ENCODE results near the gene GNAL.

The GNAL gene

DNA sequence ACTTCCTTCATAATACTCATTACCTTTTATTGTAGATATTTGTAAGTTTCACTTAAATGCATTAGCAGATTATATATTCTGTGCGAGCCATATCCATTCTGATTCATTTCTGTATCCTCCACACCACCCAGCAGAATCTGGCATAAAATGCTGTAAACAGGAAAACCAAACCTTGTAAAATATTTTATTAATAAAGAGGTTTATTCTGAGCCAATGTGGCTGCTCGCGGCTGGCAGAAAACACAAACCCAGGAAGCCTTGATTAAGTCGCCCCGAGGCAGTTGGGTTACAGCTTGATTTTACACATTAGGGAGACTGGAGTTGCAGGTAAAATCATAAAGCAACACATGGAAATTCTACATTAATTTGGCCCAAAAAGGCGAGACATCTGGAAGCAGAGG is 40.5 kb downstream of the GNAL start:
- DNase-seq: no peak

DNA sequence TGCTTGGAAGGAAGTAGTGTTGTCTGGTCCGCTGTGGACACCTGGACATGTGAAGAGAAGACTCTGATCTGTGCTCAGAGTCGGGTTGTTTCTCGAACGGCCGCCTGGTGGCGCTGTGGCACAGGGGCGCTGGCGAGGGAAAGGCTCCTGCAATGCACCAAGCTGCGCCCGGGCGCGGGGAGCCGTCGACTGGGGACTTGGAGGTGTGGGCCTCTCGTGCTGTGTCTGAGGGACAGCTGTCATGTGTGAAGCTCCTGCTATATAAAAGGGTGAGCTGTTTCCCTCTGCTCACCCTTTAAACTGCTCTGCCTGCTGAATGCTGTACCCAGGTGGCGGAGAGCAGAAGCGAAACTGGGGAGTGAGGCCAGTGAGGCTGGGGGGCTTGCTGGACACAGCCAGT is 44.0 kb downstream of the GNAL start:
- peak in 4 of 5 donors; percentile 35 to 55 (median 47) for DNase-seq

DNA sequence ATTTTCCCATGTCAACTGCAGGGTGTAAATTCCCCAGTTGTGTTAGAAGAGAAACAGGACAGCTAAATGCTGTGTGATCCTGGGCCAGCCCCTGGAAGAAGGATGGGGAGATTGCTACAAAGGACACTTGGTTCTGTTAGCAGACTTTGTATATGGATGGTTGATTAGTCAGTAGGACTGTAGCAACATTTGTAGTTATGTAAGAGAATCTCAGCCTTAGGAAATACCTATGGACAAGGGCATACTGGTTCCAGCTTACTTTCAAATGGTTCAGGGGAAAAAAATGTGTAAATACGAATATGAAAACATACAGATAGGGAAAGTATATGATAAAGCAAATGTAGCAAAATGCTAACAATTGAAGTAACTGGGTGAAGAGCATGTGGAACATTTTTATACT is 47.6 kb downstream of the GNAL start:
- no peak for DNase-seq

DNA sequence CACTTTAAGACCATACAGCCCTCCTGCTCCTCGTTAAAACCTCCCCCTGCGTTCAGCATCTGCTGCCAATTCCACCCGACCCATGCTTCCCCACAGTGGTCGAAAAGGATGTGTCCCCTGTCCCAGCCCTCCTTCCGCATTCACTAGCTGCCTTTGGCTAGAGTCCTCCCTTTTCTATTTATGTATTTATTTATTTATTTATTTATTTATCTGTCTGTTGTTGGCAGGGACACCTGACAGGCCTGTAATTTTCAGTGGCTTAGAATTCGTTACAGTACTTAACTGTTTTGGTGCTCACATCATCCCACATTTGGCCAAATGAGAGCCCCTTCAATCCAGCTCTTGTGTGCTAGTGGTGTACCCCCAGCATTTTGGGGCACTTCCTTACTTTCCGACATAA is 50.8 kb downstream of the GNAL start:
- no peak for DNase-seq

DNA sequence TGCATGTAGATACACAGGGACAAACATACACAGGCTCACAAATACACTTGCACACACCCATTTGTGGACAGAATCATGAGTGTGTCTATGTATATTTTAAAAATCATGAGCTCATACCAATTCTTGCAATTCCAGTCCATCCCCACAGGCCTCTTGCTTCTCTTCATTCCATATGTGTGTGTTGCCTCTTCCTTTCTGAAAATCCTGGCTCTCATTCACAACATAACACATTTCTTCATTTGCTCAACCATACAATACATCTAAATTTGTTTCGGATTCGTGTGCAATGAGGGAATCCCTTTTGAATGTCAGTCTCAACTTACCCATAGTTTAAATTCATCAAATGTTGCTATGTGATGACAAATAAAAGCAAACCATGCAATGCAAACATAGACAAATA is 51.4 kb downstream of the GNAL start:
- no peak for DNase-seq

DNA sequence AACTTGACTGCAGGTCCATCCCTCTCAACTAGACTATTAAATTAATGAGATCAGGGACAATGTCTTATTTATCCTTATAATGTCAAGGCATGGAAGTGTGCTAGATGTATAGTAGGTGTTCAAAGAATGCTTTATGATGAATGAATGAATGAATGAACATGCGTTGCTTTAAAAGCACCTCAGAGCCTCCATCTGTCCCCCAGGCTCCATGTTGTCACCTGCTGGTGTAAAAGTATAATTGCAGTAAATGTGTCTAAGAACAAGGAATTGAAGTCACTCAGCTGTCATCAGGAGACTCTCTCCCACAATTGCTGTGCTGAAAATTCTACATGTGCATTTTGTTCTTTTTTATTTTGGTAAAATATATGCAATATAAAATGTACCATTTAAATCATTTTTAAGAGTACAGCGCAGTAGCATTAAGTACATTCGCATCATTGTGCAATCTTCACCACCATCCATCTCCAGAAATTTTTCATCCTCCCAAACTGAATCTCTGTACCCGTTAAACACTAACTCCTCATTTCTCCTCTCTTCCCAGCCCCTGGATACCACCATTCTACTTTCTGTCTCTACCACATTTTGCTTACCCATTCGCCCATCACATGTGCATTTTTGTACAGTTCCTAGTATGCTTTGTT is 52.6 kb downstream of the GNAL start:
- peak in 1 of 5 donors; percentile 9 for DNase-seq

DNA sequence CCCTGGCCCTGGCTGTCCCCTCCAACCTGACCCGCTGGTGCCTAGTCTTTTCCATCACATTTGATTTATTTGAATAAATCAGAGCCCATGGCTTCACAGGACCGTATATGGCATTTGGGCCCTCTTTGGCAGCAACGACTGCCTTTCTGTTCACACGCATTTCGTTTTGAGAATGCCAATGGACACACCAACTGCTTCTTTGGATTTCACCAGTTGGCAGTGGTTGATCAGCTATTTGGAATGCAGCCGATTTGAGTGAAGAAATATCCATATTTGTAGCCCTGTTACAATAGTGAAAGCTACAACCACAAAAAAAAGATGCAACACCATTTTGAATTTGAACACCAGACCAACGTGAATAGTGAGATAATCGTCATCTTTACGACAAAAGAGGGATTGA is 56.5 kb downstream of the GNAL start:
- DNase-seq: no peak

DNA sequence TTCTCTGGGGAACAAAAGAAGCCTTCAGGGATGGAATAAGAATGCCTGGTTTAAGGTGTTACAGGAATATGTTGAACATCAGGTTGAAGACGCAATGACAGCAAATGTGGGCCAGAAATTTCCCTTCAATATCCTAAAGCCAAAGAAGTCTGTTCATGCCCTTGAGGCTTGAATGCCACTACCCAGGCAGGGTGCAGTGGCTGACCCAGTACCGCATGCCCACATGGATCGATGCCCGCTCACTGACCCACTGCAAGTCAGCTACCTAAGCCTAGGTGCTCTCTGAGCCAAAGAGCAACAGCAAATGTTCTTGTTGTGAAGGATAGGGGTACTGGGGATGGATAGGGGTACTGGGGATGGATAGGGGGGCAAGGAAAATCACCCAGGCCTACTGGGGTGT is 58.2 kb downstream of the GNAL start:
- DNase-seq: no peak

DNA sequence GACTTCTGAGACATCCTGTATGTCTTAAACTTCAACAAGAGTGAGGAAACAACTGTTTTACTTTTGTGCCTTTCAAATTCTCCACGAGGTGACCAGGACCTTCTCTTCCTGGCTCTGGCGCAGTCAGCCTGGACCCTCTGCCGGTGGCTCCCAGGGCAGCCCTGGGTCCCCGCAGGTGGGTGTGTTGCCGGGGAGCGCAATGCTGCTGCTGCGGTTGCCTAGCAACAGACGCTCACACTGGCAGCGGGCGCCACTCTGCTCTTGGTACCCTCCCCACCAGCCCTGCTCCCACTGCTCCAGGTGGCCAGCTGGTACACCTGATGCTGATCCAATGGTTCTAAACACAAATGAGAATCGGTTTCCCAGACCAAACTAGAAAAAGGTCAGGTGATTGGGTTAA is 58.7 kb downstream of the GNAL start:
- no peak for DNase-seq

DNA sequence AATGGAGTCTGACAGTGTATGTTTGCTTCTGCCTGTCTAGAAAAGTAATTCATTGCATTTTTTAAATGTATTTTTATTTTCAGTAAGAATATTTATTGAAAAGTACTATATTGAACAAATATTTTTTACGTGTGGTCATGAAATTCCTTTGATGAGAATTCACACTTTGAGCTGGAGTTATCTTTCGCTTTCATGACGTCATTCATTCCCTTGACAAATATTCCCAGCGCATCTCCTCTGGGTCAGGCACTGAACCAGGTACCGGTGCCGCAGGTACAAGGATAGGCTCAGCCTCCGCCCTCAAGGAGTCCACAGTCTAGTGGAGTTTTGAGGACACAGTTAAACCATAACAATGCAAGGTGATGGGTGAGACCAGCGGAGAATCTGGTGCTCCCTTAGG is 60.2 kb downstream of the GNAL start:
- DNase-seq: no peak

DNA sequence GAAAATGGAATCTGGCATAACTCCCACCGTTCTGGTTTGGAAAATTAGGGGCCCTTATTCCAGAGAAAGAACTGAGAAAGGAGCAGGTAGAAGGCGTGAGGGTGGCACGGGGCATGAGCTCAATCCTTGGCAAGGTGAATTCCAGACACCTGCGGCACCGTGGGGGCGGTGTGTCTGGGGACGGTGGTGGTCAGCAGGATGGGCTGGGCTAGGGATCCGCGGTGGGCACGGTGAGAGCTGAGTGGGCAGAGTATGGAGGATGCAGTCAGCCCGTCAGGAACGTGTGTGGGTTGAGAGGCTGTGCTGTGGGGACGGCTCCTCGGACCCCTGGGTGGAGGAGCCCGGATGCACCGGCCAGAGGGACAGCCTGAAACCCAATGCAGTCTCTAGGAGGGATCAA is 61.1 kb downstream of the GNAL start:
- no peak for DNase-seq

DNA sequence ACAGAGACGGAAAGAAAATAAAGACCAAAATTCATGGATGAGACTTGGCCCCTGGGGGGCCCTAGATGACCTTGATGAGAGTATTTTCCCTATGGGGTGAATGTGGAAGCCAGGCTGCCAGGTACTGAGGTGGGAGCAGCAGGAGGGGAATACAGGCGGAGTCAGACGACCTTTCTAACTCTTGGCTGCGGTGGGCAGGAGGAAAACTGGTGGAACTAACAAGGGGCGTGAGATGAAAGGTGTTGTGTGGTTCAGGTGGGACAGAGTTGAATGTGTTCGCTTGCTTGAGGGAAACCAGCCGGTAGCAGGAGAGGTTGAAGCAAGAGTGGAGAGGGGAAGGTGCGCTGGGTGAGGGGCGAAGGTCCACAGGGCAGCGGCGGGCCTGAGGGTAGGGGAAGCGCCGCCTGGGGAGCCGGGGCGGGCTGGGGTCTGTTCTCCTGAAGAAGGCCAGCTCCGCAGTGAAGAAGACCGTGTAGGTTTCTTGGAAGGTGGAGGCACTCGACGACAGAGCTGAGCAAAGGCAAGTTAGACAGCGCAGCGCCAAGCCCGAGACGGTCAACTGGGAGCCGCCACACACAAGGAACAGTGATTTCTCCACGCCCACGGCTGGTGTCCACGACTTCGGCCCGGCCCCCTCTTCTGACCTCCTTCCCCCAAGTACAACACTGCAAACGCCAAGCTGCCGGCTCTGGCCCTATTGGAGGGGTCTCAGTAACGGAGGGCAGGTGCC is 61.7 kb downstream of the GNAL start:
- no peak for DNase-seq

DNA sequence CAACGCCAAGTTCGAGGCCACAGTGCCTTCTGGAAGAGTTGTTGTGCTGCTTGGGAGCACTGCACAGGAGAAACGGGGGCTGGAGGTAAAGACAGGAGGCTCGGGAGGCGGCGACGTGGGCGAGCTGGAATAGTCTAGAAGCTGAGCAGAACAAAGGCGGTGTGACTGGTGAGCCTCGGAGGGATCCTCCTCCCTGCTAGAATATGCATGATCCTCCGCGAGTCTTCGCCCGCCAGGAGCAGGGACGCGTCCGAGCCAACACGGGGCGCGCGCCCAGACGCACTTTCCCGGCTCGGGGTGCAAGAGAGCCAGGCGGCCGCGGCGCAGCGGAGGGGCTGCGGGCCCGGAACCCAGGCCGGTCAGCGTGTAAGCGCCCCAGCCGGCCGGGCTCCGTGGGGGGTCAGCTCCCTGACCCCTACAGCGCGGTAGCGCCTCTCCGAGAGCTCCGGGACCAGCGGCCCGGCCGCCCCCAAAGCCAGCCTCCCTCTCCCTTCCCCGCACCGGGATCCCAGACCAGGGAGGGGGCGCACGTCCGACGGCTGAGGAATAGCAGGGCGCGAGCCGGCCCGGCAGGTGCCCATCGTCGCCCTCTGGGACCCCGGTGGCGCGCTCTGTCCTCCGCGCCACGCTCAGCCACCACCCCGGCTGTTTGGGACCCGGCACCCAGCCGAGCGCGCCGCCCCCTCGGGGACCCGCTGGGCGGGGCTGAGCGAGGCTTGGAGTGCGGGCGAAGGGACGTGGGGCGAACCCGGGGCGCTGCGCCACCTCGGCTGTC is 62.5 kb downstream of the GNAL start:
- no peak for DNase-seq

DNA sequence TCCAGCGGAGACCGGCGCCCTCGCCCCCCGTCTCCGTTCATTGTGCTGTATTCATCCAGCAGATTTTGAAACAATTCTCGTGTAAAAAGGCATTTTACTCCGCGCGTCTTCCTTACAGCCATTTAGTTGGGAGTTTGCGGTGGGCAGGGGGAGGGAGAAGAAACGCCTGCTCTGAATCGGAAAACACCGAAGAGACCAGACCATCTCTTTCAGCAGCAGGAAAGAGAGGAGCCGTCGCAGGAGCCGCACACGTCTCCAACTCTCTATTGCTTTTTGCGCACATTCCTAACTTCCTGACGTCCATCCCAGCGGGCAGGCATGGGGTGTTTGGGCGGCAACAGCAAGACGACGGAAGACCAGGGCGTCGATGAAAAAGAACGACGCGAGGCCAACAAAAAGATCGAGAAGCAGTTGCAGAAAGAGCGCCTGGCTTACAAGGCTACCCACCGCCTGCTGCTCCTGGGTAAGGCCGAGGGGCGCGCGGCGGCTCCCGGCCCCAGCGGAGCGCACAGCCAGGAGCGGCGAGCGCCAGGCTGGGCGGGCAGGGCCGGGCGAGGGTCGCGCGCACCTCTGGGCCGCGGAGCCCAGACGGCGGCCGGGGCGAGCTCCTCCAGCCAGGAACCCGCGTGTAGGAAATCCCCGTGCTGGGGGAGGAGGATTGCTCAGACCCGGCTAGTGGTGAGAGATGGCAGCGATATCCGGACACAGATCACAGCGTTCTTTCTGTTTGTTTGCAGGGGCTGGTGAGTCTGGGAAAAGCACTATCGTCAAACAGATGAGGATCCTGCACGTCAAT is 63.2 kb downstream of the GNAL start:
- peak in 1 of 5 donors; percentile 19 for DNase-seq

DNA sequence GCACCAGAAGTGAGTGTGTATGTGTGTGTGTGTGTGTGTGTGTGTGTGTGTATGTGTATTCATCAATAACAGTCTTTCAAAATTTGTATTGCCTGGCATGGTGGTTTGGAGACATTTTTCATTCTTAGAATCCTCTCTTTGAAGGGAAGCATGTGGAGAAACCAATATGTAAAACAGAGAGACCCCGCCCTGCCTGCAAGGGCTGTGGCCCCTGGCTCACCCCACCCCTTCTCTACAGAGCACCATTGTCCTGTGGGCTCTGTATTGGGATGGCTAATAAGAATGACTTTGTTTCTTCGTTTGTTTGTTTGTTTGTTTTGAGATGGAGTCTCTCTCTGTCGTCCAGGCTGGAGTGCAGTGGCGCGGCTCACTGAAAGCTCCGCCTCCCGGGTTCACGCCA is 65.9 kb downstream of the GNAL start:
- DNase-seq: no peak

DNA sequence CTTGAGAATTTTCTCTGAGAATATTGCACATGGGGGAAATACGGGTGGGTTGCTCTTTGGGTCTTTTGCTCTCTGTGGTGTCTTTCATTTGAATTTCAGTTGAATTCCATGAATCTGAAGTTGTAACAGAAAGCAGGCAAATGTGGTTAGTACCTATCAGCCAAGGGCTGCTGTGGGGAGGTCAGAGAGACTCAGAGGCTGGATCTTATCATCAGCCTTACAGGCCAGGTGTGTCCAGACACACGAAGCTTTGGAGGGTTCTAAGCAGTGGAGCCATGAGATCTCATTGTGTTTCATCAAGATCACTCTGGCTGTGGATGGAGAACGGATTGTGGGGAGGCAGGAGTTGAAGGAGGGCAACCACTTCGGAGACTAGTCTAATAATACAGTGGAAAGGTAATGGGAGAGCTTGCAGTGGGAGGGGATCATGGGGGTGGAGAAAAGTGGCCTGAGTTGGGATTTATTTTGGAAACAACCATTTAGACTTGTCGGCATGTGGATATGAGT is 68.1 kb downstream of the GNAL start:
- DNase-seq: no peak

DNA sequence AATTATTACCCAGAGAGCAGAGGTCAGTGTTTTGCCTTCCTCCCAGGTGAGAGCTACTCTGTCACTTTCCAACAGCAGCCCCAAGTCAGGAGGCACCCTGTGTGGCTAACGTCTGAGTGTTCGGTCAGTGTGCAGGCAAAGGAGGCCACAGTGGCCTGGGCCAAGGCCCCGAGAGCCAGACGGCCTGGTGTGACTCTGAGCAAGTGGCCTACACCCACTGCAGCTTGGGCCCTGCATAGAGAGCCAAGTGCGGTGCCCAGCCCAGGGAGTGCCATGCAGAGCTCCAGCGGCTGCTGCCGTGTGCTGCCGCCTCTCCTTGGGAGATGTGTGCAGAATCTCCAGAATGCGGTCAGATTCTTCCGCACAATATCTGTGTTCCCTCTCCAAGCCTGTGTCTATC is 70.4 kb downstream of the GNAL start:
- DNase-seq: no peak

DNA sequence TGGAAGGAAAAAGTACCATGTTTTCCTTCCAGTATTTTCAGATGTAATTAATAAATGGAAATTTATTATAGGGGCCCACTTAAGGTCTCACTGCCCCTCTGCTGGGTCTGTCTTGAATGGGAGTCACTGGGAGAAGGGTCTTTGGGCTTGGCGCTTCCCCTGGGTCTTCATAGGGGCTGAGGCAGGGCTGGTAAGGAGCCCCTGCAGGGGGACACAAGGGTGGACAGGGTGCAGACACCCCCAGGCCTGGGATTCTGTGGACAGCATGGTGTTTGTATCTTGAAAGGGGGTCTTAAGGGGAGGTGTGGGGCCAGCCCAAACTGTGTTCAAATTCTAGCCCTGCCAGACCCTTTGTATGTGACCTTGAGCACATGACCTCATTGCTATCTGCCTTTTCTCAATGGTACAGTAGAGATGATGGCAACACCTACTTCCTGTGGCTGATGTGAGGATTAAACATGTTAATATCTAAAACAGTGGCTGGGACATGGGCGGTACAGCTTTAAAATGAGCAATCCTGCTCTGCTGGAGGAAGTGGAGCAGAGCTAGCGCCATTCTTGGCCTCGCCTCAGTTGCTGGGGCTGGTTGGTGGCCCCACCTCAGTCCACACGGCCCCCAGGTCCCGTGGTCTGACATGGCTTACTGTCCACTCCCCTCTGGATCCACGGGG is 71.6 kb downstream of the GNAL start:
- no peak for DNase-seq

DNA sequence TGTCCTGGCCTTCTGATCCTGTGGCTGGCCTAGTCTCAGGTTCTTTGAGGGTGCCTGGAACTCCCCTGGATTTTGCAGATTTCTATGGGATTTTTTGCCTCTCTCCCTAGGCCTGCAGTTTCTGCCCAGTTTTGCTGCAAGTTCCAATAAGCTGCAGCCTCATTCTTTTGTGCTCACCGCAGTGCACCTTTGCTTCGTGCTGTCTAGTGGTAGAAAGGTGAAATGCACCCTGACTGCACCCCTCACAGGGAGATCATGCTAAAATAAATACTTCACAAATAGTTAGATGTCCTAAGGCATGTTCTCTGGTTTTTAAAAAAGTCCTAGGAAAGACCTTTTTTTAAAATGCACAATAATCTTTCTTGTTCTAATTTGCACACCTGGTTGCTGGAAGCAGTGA is 72.5 kb downstream of the GNAL start:
- DNase-seq: no peak

DNA sequence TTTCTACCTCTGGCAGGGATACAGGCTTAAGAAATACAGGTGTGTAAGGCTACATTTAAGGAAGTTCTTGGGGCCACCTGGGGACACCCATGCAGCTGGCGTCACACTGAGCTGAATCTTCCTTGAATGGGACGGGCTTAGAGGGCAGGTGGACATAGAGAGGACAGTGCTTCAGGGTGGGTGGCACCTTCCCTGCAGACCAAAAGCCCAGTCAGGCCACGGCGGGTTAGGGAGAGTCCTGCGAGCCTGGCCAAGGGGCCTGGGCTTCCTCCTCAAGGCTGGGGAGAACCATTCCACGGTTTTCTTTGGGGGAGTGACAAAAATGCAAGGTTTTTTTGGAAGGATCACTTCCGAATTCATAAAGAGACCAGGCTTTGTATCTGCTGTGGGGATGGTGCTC is 73.4 kb downstream of the GNAL start:
- no peak for DNase-seq

DNA sequence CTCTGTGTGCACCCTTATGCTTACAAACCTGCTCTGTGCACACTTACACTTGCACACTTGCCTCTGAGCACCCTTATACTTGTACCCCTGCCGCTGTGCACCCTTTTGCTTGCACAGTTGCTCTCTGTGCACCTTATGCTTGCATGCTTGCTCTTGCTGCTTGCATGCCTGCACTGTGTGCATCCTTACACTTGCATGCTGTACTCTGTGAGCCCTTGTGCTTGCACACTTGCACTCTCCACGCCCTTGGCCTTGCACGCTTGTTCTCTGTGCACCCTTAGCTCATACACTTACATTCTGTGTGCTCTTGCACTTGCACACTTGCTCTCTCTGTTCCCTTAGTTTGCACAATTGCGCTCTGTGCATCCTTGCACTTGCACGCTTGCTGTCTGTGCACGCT is 78.3 kb downstream of the GNAL start:
- DNase-seq: no peak

DNA sequence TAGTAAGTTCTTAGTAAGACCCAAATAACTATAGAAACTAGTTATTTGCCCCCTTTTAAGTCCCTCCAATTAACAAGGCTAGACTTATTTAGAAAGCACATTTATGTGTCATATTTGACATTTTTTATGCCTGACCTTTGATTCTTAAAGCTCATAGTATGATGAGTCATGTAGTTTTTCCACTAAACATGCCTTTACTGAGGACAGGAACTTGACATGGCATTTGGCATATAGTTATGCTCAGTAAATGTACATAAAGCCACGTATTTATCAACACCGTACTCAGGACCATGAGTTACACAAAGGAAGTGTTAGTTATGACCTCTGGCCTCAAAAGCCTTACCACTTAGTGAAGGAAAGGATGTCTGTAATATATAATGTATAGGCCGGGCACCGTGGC is 78.9 kb downstream of the GNAL start:
- DNase-seq: no peak

Data from T-helper 1 cell (primary cell).